D341Med (cell line): ENCODE data around the gene SSC5D.

ENCODE experiments used
- DNase-seq: peaks from one replicate; pipeline ENCODE4 v3.0.0; 2012; ENCODE audit warnings: low spot score

SSC5D gene

DNA sequence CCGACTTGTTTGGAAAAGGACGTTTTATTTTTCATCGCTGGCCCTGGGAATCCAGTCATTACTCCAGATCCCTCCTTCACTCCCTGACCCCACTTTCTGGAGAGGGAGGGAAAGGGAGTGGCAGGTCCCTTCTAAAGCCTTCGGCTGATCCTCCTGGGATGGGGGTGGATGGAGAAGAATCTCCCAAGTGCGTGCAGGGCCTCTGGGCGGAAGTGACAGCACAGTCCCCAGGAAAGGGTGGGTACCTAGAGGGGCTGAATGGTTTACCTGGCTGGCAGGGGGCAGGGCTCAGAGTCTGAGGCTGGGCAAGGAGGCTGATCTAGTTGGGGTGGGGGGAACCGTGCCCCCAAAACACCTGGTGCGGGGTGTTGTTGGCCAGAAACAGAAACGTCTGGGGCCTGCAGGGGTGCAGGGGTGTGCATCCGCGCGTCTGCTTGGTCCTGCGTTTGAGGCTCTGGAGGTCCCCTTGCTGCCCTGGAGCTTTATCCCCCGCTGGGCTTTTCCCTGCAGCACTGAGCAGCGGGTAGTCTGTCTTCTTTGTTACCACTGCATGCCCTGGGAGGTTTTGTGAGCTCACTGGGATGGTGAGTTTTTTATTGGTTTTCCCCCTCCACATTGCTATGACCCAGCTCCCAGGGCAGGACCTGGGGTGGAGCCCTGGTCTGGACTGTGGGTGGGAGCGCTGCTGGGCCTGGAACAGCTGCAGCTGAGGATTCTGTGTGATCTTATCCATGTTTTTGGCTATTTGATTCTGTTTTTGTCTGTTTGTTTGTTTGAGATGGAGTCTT is 14.8 kb upstream of the SSC5D start:
- DNase-seq: no peak

DNA sequence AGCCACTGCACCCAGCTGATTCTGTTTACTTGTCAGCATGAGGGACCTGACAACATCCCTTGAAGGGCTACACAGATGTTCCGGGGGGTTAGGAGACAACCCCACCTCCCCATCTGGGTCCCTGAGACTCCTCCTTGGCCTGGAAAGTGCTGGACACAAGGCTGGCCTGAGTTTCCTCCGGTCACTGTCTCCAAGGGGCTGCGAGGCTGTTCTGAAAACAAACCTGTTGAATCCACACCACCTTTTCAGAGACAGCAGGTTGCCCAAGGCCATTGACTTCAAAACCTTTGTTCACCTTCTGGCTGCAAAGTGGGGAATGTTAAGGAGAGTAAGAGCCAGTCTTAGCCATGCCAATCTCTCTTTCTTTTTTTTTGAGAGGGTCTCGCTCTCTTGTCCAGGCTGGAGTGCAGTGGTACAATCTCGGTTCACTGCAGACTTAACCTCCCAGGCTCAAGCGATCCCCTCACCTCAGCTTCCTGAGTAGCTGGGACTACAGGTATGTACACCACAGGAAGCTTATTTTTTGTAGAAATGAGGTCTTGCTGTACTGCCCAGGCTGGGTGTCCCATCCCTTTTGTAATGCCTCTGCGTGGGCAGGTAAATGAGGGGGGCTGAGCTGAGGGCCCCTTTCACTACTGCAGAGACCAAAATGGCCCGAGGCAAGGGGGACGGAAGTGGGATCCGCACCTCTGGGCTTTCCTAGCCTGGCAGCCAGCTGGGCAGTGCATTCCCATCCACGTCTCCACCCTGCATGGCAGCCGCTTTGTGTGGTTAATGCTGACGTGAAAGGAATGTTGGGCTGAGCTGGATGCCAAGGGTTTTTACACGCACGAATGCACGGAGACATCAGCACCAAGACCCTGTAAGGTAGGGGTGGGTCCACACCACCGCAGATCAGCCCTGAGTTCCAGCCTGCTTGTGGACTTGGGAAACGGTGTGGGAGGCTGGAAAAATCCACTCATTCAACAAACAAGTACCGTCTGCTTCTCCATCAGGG is 13.7 kb upstream of the SSC5D start:
- no peak for DNase-seq

GRCh38 chr19:55476100-55476775 is 12.0 kb upstream of the SSC5D start, which contains the start of gene ZNF628:
ZNF628 (plus strand) TSS chr19:55476617; CDS start chr19:55479911, 3,294 bp downstream.
- DNase-seq: peak; percentile 96

GRCh38 chr19:55477905-55478304 is 10.3 kb upstream of the SSC5D start:
- no peak for DNase-seq

- no peak for DNase-seq
Observed at GRCh38 chr19:55478364-55478763, 9.9 kb upstream of the SSC5D start.

- no peak for DNase-seq
Observed at GRCh38 chr19:55479045-55479444, 9.2 kb upstream of the SSC5D start.

DNA sequence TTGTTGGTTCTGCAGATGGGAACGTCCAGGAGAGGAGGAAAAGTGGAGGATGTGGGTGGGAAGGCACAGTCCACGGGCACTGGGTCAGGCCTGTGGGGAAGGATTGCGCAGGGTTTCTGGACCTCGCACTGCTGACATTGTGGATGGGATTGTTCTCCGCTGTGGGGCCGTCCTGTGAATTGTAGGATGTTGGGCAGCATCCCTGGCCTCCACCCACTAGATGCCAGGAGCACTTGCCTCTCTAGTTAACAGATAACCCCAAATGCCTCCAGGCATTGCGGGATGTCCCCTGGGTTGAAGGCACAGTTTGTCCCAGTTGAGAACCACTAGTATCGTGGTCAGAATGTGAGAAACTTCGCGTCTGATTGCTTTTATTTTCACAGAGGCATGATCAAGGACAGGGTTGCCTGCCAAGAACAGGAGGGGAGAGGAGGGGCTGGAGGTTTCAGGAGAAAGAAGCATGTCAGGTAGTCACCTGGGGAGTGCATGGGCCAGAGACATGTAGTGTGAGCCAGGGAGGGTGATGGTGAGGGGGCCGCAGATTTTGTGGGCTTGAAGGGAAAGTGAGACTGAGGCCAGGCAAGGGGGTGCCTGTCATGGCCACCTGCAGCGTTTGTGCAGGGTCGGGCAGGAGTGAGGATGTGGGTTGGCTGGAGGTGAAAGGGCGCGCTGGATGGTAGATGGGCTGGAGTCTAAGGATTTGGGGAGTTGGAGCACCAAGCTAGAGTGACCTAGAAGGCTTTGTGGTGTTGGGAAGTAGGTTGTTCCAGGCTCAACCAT is 8.6 kb upstream of the SSC5D start:
- no peak for DNase-seq

DNA sequence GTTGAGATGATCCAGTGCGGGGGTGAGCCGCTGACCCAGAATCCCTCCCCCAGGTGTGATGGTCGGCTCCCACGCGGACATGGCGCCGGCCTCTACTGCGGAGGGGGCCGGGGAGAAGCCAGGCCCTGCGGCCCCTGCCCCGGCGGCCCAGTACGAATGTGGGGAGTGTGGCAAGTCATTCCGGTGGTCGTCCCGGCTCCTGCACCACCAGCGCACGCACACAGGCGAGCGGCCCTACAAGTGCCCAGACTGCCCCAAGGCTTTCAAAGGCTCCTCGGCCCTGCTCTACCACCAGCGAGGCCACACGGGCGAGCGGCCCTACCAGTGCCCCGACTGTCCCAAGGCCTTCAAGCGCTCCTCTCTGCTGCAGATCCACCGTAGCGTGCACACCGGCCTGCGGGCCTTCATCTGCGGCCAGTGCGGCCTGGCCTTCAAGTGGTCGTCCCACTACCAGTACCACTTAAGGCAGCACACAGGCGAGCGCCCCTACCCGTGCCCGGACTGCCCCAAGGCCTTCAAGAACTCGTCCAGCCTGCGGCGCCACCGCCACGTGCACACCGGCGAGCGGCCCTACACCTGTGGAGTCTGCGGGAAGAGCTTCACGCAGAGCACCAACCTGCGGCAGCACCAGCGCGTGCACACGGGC is 7.0 kb upstream of the SSC5D start:
- no peak for DNase-seq

GRCh38 chr19:55481794-55482155 is 6.5 kb upstream of the SSC5D start:
- DNase-seq: no peak

DNA sequence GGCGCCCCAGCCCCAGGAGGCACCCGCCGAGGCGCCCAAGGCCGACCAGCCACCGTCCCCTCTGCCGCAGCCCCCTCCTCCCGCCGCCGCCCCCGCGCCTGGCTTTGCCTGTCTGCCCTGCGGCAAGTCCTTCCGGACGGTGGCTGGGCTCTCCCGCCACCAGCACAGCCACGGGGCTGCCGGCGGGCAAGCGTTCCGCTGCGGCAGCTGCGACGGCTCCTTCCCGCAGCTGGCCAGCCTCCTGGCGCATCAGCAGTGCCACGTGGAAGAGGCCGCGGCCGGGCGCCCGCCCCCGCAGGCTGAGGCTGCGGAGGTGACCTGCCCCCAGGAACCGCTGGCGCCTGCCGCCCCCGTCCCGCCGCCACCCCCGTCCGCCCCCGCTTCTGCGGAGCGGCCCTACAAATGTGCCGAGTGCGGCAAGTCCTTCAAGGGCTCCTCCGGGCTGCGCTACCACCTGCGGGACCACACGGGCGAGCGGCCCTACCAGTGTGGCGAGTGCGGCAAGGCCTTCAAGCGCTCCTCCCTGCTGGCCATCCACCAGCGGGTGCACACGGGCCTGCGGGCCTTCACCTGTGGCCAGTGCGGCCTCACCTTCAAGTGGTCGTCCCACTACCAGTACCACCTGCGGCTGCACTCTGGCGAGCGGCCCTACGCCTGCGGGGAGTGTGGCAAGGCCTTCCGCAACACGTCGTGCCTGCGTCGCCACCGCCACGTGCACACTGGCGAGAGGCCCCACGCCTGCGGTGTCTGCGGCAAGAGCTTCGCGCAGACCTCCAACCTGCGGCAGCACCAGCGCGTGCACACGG is 5.9 kb upstream of the SSC5D start:
- DNase-seq: no peak

- no peak for DNase-seq
Observed at GRCh38 chr19:55482967-55483705, 5.1 kb upstream of the SSC5D start.

DNA sequence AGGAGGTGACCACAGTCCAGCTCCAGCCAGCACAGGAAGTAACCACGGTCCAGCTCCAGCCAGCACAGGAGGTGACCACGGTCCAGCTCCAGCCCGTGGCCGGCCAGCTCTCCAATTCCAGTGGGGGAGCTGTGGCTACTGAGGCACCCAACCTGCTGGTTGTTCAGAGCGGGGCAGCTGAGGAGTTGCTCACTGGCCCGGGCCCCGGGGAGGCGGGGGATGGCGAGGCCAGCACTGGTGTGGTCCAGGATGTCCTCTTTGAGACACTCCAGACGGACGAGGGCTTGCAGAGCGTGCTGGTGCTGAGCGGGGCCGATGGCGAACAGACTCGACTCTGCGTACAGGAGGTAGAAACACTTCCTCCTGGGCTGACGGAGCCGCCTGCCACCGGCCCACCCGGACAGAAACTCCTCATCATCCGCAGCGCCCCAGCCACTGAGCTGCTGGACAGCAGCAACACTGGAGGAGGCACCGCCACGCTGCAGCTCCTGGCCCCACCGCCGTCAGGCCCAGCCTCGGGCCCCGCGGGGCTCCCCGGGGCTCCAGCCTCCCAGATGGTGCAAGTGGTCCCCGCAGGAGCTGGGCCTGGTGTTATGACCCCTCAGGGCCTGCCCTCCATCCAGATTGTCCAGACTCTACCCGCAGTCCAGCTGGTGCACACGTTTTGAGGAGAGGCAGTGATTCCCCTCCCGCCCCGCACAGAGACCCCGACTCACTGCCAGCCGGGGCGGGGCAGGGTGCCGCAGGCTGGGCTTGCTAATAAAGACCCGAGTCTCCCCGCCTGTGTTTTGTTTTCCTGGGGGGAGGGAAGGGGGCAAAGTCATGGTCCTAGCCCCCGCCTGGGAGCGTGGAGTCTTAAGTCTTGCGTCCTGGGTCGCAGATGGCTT is 4.3 kb upstream of the SSC5D start:
- peak; percentile 43 for DNase-seq

DNA sequence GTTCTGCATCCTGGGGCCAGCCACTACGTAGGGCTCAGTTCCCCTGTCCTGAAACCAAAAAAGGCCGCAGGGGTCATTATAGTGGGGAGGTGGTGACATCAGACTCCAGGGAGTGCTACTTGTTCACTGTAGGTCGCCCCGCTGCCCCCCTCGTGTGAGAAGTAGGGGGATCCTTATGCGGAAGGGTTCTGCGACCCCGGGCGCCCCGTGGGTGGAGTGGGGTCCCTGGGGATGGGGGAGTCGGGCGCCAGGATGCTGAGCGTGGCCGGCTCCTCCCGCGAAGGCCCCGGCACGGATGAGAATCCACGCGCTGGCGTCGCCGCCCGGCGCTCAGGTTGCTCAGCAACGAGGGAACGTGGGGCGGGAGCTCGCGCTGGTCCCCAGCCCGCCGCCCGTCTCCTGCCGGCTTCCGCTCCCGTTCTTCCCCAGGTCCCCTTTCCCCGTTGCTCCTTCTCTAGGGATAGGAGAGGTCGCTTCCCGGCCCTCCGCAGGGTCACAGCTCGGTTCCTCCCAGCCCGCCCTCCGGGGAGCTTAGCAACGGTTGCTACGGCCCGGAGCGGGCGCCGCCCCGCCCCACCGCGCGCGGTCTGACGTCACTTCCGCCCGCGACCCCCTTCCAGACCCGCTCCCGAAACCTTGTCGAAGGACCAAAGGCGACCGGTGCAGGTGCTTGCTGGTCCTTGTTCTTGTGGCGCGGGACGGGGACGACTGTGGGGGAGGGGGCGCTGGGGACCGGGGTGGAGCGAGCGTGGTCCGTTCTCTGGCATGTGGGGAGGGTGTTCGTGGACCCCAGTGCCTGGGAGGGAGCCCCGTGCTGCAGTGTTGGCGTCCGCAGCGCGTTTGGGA is 3.4 kb upstream of the SSC5D start, which contains the start of gene NAT14:
NAT14 (plus strand) TSS at position 596 of the 846 bp plus-strand sequence. CDS start 521 bp downstream, outside the sequence.
- DNase-seq: peak; percentile 98

- no peak for DNase-seq
Observed at GRCh38 chr19:55485439-55486011, 2.7 kb upstream of the SSC5D start.

DNA sequence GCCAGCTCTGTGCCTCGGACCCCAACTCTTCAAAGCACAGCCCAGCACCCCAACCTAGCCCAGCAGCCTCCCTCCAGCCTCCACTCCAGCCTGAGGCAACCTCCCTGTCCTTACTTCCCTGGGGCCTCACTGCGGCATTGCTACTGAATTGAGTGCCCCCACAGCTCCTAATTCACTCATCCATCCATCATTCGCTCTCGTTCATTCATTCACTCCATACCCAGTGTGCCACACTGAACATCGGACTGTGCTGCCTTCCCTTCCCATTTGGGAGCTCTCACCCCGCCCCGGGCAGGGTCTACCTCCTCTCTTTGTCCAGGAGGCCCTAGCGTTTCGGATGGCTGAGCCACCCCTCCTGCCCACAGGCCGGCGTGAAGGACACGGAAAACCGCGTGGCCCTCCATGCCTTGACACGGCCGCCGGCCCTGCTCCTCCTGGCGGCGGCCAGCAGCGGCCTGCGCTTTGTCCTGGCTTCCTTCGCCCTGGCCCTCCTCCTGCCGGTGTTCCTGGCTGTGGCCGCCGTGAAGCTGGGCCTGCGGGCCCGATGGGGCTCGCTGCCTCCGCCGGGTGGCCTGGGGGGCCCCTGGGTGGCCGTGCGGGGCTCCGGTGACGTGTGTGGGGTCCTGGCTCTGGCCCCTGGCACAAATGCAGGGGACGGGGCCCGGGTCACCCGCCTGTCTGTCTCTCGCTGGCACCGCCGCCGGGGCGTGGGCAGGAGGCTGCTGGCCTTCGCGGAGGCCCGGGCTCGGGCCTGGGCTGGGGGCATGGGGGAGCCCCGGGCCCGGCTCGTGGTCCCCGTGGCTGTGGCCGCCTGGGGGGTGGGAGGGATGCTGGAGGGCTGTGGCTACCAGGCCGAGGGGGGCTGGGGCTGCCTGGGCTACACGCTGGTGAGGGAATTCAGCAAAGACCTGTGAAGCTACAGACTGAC is 1.9 kb upstream of the SSC5D start:
- peak; percentile 36 for DNase-seq
